ENCODE measurements around the gene SLC2A9. TPM values are rescaled to one million over a fixed set of nuclear protein-coding genes. Genes with fewer than 3 reads are reported as not detected.

SLC2A9 gene
- total and polyA plus RNA-seq, 2 donors (not counting 3 experiments of a cell fraction or from before 2014, with no cell fraction given): 1.6 to 1.8 TPM

DNA sequence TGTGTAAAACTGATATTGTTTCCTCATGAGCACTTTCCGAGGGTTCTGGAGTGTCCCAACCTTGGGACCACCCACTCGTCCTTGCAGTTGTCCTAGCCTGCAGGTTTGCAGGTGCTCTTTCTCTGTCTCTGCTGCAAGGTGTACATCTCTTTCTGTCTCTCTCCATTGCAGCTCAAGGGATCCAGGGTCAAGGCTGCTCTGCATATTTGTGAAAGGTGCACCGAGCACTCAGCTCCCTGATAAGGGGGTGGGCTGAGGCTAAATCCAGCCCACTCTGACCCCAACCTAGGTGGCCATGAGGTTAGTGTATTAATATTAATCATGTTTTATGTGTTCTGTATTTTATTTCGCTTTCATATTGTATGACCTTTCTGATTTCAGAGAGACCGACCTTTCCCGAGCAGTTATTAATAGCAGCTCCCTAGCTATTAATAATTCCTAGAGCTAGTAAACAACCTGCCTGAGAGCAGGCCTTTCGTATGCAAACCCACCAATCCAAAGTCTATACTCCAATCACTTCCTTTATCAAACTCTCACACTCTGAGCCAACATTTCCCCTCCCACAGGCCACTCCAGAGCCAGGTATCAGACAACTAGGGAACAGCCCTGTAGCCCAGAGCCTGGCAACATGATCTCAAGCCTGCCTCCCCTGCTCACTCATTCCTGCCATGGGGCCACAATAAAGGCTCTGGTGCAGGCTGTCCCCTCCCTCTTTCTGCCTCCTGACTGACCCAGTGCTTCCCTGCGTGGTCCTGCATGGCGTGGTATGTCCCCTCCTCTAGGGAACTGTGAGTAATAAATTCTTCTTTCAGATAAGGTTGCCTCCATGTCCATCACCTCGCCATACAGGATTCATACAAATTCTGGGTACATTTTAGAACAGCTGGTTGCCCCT lies 73.9 kb downstream of the SLC2A9 start:
- Histone ChIP-seq H3K9me3 (replicated peaks; ENCODE audit: control insufficient read depth, insufficient read depth, low read length) (no peaks in the 10 kb centered on the region), H2AFZ (ENCODE audit: low read depth, low read length) (no peak overlapping the region), H3K4me3 (replicated peaks in 1 of 3; ENCODE audit: insufficient read depth in 1 of 3, low read depth in 1 of 3, low read length in 3 of 3) (no peak overlapping the region), H3K27ac (ENCODE audit: insufficient read depth, low read depth, low read length) (no peak overlapping the region), H3K36me3 (ENCODE audit: control insufficient read depth in 2 of 2, extremely low read depth in 1 of 2, insufficient read depth in 2 of 2, low read length in 2 of 2) (no peaks in the 10 kb centered on the region), H3K9ac (replicated peaks; ENCODE audit: extremely low read depth, insufficient read depth, low read length) (no peak overlapping the region), H4K20me1 (replicated peaks; ENCODE audit: control insufficient read depth, extremely low read depth, insufficient read depth, low read length) (no peaks in the 10 kb centered on the region), H3K79me2 (ENCODE audit: control insufficient read depth, insufficient read depth, low read length) (no peaks in the 10 kb centered on the region), H3K4me1 (ENCODE audit: control insufficient read depth, extremely low read depth, insufficient read depth, low read length) (no peaks in the 10 kb centered on the region), H3K4me2 (ENCODE audit: insufficient read depth, low read length) (no peak overlapping the region), H3K27me3 (ENCODE audit: control insufficient read depth in 2 of 2, insufficient read depth in 2 of 2, low read length in 2 of 2) (no peaks in the 10 kb centered on the region), H3K9me1 (replicated peaks; ENCODE audit: control insufficient read depth, extremely low read depth, insufficient read depth, low read length) (no peaks in the 10 kb centered on the region)
- DNase-seq (ENCODE audit: low read depth, low spot score) (no peak), FAIRE-seq (no peak)
- ChIA-PET POLR2A (no interaction called here), CTCF (no interaction called here)
- TF ChIP-seq, protein P1, sequence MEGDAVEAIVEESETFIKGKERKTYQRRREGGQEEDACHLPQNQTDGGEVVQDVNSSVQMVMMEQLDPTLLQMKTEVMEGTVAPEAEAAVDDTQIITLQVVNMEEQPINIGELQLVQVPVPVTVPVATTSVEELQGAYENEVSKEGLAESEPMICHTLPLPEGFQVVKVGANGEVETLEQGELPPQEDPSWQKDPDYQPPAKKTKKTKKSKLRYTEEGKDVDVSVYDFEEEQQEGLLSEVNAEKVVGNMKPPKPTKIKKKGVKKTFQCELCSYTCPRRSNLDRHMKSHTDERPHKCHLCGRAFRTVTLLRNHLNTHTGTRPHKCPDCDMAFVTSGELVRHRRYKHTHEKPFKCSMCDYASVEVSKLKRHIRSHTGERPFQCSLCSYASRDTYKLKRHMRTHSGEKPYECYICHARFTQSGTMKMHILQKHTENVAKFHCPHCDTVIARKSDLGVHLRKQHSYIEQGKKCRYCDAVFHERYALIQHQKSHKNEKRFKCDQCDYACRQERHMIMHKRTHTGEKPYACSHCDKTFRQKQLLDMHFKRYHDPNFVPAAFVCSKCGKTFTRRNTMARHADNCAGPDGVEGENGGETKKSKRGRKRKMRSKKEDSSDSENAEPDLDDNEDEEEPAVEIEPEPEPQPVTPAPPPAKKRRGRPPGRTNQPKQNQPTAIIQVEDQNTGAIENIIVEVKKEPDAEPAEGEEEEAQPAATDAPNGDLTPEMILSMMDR (IDR thresholded peaks at IDR 0.05; ENCODE audit: extremely low read depth in 1 of 2, insufficient read depth in 1 of 2, low read depth in 1 of 2, low read length in 2 of 2): no peak
- TF ChIP-seq JUN (IDR thresholded peaks at IDR 0.05; ENCODE audit: borderline replicate concordance, insufficient read depth, insufficient read length, low read depth) (no peak), EZH2 (IDR thresholded peaks at IDR 0.05; ENCODE audit: borderline replicate concordance, low read depth, low read length, severe bottlenecking) (no peak)
- dilution Hi-C loops (cut with MboI; ENCODE audit: extremely low pct_ligation_motif_present, low sequenced_read_pairs): no loop called here
- intact Hi-C loops (cut with micrococcal nuclease): no loop called here
- no TSS peak for BruUV-seq (replicated peaks)

DNA sequence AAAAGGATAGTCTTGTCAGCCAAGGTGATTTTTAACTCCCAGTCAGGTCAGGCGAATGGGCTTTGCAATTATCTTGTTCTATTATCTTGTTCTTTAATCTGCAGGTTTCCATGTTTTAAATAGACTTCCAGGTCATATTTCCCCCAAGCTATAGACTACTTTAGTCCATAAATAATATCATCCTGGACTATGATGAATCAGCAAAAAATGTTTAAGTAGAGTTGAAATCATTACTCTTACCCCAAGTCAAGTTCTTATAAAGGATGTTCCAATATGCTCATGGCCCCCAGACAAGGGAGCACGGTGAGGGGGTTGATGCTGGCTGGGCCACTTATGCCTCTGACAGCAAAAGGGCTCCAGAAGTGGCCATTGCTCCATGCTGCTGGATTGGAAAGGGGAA lies 75.1 kb downstream of the SLC2A9 start:
- Histone ChIP-seq H3K27me3 (ENCODE audit: control insufficient read depth in 2 of 2, insufficient read depth in 2 of 2, low read length in 2 of 2) (no peaks in the 10 kb centered on the region), H3K27ac (ENCODE audit: insufficient read depth, low read depth, low read length) (no peak overlapping the region), H3K4me3 (replicated peaks in 1 of 3; ENCODE audit: insufficient read depth in 1 of 3, low read depth in 1 of 3, low read length in 3 of 3) (no peak overlapping the region), H3K36me3 (ENCODE audit: control insufficient read depth in 2 of 2, extremely low read depth in 1 of 2, insufficient read depth in 2 of 2, low read length in 2 of 2) (no peaks in the 10 kb centered on the region), H2AFZ (ENCODE audit: low read depth, low read length) (no peak overlapping the region), H3K9ac (replicated peaks; ENCODE audit: extremely low read depth, insufficient read depth, low read length) (no peak overlapping the region), H3K4me2 (ENCODE audit: insufficient read depth, low read length) (no peak overlapping the region), H3K79me2 (ENCODE audit: control insufficient read depth, insufficient read depth, low read length) (no peaks in the 10 kb centered on the region), H4K20me1 (replicated peaks; ENCODE audit: control insufficient read depth, extremely low read depth, insufficient read depth, low read length) (no peaks in the 10 kb centered on the region), H3K9me3 (replicated peaks; ENCODE audit: control insufficient read depth, insufficient read depth, low read length) (no peaks in the 10 kb centered on the region), H3K9me1 (replicated peaks; ENCODE audit: control insufficient read depth, extremely low read depth, insufficient read depth, low read length) (no peaks in the 10 kb centered on the region), H3K4me1 (ENCODE audit: control insufficient read depth, extremely low read depth, insufficient read depth, low read length) (no peaks in the 10 kb centered on the region)
- intact Hi-C loops (cut with micrococcal nuclease) (no loop called here), dilution Hi-C loops (cut with MboI; ENCODE audit: extremely low pct_ligation_motif_present, low sequenced_read_pairs) (no loop called here)
- DNase-seq (ENCODE audit: low read depth, low spot score) (no peak), FAIRE-seq (no peak)
- BruUV-seq (replicated peaks): no TSS peak
- TF ChIP-seq, protein P1 (IDR thresholded peaks at IDR 0.05; ENCODE audit: extremely low read depth in 1 of 2, insufficient read depth in 1 of 2, low read depth in 1 of 2, low read length in 2 of 2): no peak
- TF ChIP-seq JUN (IDR thresholded peaks at IDR 0.05; ENCODE audit: borderline replicate concordance, insufficient read depth, insufficient read length, low read depth) (no peak), FOS (IDR thresholded peaks at IDR 0.05; ENCODE audit: borderline replicate concordance, insufficient read depth, low read length) (no peak), EZH2 (IDR thresholded peaks at IDR 0.05; ENCODE audit: borderline replicate concordance, low read depth, low read length, severe bottlenecking) (no peak), GATA2 (IDR thresholded peaks at IDR 0.05; ENCODE audit: insufficient read depth, insufficient read length, low read depth, low read length) (no peak)
- TF ChIP-seq, protein P2, sequence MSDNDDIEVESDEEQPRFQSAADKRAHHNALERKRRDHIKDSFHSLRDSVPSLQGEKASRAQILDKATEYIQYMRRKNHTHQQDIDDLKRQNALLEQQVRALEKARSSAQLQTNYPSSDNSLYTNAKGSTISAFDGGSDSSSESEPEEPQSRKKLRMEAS (IDR thresholded peaks at IDR 0.05; ENCODE audit: insufficient read depth, insufficient read length): no peak
- ChIA-PET POLR2A (no interaction called here), CTCF (no interaction called here)
